ENCODE results near the gene PAK6.

PAK6 gene

DNA sequence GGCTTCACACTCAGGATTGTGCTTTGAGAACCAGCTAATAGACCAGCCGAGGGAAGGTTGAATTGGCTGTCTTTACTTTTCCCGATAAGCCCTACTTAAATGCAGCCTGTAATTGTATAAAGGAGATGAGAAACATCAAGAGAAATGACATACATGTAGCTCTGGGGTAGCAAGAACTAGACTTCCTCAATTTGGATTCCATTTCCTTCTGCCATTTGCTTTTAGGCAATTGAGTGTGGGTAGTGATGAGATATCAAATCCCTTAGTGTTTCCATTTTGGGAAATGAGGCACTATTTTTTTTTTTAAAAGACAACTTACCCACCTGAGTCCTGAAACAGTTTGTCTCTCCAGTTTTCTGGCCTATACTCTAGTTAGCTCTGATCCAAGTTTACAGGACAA is 86.8 kb downstream of the PAK6 start:
- Histone ChIP-seq H3K9me3 (ENCODE audit: low read length) (no peaks in the 10 kb centered on the region), H3K4me3 (ENCODE audit: low read length) (no peak overlapping the region), H3K4me1 (ENCODE audit: insufficient read depth, low read length) (peaks cover 77% of the 10 kb centered on the region), H2AFZ (ENCODE audit: low read depth, low read length) (no peak overlapping the region), H3K27me3 (ENCODE audit: insufficient read depth, low read length) (peaks cover 9% of the 10 kb centered on the region), H3K36me3 (ENCODE audit: insufficient read depth, low read length) (no peaks in the 10 kb centered on the region)

Measured in neuron (in vitro differentiated cells).